GDM1 (cell line): Measurements from ENCODE around the gene C10orf90.
A peak's percentile ranks its signal among the peaks of the same experiment; 100 is the strongest.
"Not testable (repeated sequence)": the region's sequence is repeated elsewhere in the genome, so short reads cannot be mapped to it uniquely, and the experiment has no call there.

Experiments used
- DNase-seq: peaks from one replicate; lab custom pipeline; 2025; lab: John Stamatoyannopoulos, UW

The C10orf90 gene

DNA sequence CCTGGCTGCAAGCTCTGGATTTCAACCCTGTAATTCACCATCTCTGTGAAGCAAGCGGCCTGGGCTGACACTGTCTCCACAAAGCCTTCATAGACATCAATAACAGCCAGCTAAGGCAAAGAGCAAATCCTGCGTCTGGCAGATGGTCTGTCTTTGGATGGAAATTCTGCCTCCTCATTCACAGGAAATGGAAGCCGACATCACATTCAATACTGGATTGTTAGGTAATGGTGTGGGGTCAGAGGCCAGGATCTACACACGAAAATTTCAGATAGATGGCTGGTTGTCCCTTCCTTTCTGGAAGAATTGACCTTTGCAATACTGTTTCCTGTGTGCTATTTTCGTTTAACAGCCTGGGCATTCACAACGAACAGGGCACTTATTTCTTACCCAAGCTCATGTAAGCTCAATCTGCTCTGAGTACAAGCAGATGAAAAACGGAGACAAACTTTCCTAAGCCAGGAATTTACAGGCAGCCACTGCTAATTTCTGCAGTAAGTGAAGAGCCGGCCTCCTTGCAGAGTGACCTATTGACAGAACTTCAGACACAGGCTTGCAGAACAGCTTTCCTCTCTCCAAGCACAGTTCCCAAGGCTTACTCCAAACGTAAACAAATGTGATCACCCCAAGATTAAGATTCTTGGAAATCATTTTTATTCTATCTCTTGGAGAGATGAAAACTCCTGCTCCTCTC lies 279.2 kb downstream of the C10orf90 start:
- no peak for DNase-seq

DNA sequence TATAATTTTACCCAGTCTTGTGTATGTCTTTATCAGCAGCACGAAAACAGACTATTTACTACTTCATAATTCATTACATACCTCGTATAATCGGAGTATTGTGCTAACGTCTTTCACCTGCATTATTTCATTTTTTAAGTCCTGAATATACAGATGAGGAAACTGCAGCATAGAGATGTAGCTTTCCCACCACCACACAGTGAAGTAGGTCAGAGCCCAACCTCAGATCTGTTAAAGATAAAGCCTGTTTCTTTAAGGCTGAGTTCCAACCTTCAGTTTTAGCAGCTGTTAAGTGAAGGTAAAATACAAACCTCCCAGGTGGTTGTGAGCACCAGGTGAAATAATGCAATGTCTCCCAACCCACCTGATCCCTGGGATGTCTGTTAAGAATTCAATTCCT lies 280.2 kb downstream of the C10orf90 start:
- no peak for DNase-seq

DNA sequence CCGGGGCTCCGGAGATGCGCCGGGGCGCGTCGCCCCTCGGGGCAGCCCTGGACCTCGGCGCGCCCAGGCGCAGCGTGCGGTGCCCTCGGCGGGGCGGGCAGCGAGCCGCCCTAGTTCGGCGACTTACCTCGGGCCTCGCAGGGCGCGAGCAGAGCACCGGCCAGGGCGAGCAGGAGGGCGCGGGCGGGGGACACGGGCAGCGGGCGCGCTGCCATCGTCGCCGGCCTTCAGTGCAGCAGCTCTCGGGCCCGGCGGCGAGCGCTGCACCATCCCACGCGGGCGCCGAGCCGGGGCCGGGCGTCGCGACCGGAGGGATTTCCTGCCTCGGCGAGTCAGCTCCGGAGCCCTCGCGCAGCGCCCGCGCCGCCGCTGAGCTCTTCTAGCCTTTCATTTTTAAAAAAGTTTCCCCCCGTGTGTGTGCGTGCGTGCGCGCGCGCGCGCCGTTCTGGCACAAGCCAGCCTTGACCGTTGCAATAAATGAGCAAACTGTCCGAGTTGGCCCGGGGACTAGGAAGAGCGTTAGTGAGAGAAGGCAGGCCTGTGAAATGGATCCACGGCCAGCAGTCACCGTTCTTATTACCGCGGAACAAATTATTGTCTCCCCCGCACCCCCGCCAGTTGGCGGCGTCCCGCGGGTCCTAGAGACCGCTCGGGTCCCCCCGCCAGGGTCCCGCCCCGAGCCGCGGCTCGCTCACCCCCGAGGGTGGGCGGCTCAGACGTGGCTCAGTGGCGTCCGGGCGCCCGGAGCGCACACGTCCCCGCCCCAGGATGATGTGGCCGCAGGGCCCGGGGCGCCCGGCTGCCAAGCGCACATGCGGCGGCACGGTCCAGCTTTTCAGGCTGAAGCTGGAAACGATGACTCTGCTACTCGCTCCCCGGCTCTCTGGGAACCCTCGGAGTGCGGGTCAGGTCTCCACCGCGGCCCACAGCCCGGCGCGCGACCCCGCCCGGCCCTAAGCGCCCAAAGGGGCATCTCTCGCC lies 282.3 kb downstream of the C10orf90 start, which contains the start of gene ADAM12:
TSS of gene ADAM12 (minus strand) at position 547 of the 981 bp plus-strand sequence. CDS start at position 215, 332 bp downstream.
- DNase-seq, result no peak

DNA sequence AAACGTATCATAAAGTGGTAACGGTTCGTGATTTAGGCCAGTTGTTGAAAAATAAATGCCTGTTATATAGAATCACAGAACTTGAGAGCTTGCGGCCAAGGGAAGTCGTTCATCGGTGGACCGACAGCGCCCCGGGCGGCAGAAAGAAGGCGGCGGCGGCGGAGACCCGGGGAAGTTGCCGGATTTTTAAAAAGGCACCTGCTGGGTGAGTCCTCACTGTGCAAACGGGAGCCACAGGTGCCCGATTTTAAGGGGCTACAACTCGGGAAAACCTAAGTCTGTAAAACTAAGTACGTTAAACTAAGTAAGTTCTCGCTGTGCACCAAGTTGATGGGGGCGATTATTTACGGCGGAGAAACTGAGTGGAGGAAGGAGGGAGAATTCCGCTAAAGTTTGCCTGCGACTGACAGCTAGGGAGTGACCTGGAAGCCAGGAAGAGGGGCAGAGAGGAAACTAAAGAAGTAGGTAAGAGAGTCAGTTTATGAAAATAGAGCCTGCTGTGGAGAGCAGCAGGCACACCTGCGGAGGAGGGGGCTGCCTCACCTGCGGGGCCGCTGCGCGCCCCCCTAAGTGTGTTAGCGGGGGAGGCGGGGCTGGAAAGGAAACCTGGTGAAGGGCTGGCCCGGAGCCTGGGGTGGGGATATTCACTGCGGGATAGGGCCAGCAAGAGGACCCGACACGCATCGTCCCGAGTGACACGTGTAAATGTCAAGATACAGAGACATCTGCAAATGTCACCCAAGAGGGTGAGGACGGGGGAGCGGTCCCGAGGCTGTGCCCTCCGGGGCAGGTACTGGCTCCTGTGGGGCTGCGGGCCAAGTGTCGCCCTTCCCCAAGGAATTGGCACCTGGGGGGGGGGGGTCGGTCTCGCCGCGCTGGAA lies 283.2 kb downstream of the C10orf90 start:
- DNase-seq, result peak; percentile 4

DNA sequence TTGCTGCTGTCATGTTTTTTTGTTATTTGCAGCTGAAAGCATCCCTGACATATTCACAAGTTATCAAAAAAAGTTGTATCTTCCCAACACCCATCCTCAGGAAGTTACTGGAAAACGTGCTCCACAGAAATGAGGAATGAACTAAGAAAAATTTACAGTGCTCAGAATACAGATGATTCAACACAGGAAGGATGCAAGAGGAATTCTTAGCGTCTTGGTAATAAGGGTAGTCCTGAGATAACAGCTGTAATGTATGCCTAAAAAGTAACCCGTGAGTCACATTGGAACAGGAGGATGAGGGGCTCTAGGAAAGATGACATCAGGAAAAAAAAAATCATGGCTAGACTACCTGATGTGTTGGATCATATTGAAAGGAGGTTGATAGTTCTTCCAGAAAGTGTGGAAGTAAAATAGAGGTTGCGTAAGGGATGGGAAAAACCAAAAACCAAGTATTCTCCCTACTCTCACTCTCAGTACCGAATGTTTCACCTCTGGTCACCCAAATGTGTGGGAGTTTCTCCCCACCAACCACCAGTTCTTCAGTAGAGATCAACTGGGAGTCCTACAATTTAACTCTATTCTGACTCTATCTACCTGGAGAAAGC lies 286.1 kb downstream of the C10orf90 start:
- DNase-seq, result no peak

DNA sequence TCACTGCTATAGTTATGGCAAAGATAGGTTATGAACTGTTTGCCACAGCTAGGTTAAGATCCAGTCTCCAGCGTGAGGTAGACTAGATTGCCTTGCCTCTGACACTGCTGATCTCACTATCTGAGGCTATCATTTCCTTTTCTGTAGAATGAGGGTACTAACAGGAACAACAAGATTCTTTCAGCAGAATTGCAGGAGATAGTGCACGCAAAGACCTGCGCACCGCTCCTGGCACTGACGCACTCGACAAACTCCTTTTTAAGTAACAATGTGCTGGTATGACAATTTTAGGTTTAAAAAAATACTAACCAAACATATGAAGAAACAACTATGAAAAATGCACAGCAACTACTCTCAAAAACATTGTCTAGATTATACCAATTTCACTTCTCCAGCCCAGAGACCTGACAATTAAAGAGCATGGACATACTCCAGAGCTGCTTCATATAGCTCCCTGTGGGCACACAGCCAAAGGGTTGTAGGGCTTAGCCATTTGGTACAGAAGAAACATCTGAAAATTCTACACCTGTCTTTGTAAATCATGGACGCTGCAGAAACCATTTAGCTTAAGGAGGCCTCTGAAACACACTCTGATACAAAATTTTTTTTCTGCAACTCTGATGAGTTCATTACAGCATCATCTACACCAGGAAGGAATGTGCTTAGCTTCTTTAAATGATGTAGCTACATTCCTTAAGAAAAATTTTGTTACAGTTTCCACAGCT lies 290.0 kb downstream of the C10orf90 start:
- DNase-seq, result no peak

DNA sequence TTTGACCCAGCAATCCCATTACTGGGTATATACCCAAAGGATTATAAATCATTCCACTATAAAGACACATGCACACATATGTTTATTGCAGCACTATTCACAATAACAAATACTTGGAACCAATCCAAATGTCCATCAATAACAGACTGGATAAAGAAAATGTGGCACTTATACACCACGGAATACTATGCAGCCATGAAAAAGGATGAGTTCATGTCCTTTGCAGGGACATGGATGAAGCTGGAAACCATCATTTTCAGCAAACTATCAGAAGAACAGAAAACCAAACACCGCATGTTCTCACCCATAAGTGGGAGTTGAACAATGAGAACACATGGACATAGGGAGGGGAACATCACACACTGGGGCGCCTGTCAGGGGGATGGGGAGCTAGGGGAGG lies 291.3 kb downstream of the C10orf90 start:
- not testable (repeated sequence) for DNase-seq

DNA sequence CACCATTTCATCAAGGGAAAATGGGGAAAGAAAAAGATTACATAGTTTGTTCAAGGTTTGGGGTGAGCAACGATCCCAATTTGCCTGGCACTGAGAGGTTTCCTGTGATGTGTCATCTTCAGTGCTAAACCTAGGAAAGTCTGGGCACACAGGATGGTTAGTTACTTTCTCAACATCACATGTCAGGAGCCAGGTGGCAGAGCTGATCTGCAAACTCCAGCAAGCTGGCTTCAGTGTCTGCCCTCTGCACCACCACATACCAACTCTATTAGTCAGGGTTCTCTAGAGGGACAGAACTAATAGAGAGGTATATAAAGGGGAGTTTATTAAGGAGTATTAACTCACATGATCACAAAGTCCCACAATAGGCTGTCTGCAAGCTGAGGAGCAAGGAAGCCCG lies 293.5 kb downstream of the C10orf90 start:
- DNase-seq, result no peak

DNA sequence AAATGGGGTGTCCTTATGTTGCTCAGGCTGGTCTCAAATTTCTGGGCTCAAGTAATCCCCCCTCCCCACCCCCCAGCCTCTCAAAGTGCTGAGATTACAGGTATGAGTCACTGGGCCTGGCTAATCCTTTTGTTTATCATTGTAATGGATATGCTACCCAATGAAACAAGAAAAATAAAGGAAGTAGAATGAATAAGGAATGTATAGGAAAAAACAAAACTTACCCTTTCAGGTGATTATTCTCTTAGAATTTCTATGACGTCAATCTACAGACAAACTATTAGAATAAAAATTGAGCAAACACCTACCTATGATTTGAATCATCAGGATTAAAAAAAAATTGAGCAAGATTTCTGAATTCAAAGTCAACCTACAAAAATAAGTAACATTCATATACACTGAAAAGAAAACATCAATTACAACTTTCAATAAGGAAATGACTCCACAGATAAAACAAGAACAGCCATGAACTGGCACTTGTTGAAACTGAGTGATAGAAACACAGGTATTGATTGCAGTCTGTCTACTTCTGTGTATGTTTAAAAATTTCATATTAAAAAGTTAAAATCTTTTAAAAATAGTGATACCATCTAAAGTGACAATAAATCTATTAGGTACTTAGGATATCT lies 294.5 kb downstream of the C10orf90 start:
- DNase-seq, result no peak

DNA sequence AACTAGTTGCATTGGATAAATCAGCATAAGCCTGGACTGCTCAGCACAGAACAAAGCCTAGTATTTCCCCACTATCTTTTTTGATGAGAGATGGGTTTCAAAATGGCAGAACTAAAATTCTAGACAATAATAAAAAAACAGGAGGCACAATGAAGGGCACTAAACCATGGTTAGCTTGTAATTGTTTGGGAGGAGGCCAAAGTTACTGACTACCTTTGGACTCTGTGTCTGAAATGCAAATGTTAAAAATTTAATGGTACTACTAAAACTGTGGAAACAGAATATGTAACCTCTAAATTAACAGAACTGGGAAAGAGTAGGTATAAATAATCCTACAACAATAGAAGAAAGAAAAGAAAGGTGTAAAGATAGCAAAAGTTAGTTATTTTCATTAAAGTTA lies 295.2 kb downstream of the C10orf90 start:
- DNase-seq, result no peak
